HEK293 (cell line): Measurements from ENCODE around the gene PRKAB1.

ENCODE experiments used
- SETDB1 ChIP-seq: IDR thresholded peaks from one replicate; pipeline ENCODE4 v1.6.1; 2017; ENCODE audit warnings: mild to moderate bottlenecking, low read length, moderate library complexity, mixed read lengths; ENCODE audit not compliant: insufficient read length
- ZBTB20 ChIP-seq: fragments of 450-650 bp; formaldehyde crosslinking; IDR thresholded peaks from 2 replicates; pipeline ENCODE4 v1.5.1; 2016; ENCODE audit warnings: missing biosample characterization, missing genetic modification characterization
- ZNF121 ChIP-seq: fragments of 450-650 bp; formaldehyde crosslinking; IDR thresholded peaks from 2 replicates; pipeline ENCODE4 v1.5.1; 2016; ENCODE audit warnings: missing biosample characterization, missing genetic modification characterization
- ZNF157 ChIP-seq: fragments of 450-650 bp; formaldehyde crosslinking; IDR thresholded peaks from 2 replicates; pipeline ENCODE4 v1.5.1; 2016; ENCODE audit warnings: missing biosample characterization, missing genetic modification characterization
- ZNF302 ChIP-seq: fragments of 450-650 bp; formaldehyde crosslinking; IDR thresholded peaks from 2 replicates; pipeline ENCODE4 v1.5.1; 2016; ENCODE audit warnings: missing biosample characterization, missing genetic modification characterization, low read depth
- ZNF658 ChIP-seq: fragments of 450-650 bp; formaldehyde crosslinking; IDR thresholded peaks from 2 replicates; pipeline ENCODE4; 2016; ENCODE audit warnings: missing biosample characterization, missing genetic modification characterization
- ZNF777 ChIP-seq: fragments of 450-650 bp; formaldehyde crosslinking; IDR thresholded peaks from 2 replicates; pipeline ENCODE4 v1.5.1; 2017; ENCODE audit warnings: missing biosample characterization, missing genetic modification characterization, borderline replicate concordance
- ZNF792 ChIP-seq: fragments of 450-650 bp; formaldehyde crosslinking; IDR thresholded peaks from 2 replicates; pipeline ENCODE4 v1.5.1; 2016; ENCODE audit warnings: missing biosample characterization, missing genetic modification characterization
- TF ChIP-seq, protein P1 (sequence below): fragments of 450-650 bp; formaldehyde crosslinking; IDR thresholded peaks from 2 replicates; pipeline ENCODE4 v1.5.1; 2016; ENCODE audit warnings: missing biosample characterization, missing genetic modification characterization
- TF ChIP-seq, protein P2 (sequence below): fragments of 450-650 bp; formaldehyde crosslinking; IDR thresholded peaks from 2 replicates; pipeline ENCODE4 v1.5.1; 2016; ENCODE audit warnings: missing biosample characterization, missing genetic modification characterization

DNA sequence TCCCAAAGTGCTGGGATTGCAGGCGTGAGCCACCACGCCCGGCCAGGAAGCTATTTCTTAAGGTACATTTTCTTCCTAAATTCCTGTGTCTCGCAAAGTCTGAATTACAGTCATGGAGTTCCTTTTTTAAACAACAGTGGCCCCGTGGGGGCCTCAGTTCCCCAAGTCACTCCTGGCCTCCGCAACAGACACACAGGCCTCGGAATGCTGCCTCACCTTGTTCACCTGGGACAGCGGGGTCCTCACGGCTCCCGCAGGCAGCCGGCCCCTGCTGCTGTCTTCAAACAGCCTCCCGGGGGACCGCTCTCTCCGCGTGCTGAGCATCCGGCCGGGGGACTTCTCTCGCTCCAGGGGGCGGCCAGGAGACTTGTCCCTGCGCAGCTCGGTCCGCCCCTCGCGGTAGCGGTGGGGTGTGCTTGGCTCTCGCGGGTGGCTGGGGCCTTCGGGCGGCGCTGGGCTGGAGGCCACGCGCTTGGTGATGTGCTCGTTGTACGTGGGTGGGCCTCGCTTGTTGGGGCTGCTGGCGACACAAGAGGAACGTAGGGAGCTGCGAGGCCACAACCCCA is 22.1 kb downstream of the PRKAB1 start:
- no peak for TF ChIP-seq ZNF792 (tag by site-specific recombination)
- TF ChIP-seq, protein P1, sequence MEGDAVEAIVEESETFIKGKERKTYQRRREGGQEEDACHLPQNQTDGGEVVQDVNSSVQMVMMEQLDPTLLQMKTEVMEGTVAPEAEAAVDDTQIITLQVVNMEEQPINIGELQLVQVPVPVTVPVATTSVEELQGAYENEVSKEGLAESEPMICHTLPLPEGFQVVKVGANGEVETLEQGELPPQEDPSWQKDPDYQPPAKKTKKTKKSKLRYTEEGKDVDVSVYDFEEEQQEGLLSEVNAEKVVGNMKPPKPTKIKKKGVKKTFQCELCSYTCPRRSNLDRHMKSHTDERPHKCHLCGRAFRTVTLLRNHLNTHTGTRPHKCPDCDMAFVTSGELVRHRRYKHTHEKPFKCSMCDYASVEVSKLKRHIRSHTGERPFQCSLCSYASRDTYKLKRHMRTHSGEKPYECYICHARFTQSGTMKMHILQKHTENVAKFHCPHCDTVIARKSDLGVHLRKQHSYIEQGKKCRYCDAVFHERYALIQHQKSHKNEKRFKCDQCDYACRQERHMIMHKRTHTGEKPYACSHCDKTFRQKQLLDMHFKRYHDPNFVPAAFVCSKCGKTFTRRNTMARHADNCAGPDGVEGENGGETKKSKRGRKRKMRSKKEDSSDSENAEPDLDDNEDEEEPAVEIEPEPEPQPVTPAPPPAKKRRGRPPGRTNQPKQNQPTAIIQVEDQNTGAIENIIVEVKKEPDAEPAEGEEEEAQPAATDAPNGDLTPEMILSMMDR, result no peak
- TF ChIP-seq, protein P2, sequence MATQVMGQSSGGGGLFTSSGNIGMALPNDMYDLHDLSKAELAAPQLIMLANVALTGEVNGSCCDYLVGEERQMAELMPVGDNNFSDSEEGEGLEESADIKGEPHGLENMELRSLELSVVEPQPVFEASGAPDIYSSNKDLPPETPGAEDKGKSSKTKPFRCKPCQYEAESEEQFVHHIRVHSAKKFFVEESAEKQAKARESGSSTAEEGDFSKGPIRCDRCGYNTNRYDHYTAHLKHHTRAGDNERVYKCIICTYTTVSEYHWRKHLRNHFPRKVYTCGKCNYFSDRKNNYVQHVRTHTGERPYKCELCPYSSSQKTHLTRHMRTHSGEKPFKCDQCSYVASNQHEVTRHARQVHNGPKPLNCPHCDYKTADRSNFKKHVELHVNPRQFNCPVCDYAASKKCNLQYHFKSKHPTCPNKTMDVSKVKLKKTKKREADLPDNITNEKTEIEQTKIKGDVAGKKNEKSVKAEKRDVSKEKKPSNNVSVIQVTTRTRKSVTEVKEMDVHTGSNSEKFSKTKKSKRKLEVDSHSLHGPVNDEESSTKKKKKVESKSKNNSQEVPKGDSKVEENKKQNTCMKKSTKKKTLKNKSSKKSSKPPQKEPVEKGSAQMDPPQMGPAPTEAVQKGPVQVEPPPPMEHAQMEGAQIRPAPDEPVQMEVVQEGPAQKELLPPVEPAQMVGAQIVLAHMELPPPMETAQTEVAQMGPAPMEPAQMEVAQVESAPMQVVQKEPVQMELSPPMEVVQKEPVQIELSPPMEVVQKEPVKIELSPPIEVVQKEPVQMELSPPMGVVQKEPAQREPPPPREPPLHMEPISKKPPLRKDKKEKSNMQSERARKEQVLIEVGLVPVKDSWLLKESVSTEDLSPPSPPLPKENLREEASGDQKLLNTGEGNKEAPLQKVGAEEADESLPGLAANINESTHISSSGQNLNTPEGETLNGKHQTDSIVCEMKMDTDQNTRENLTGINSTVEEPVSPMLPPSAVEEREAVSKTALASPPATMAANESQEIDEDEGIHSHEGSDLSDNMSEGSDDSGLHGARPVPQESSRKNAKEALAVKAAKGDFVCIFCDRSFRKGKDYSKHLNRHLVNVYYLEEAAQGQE (tag by site-specific recombination), result no peak
- TF ChIP-seq ZNF777, result no peak
- no peak for TF ChIP-seq ZNF302 (tag by site-specific recombination)
- no peak for TF ChIP-seq SETDB1
- TF ChIP-seq ZNF157 (tag by site-specific recombination), result no peak
- TF ChIP-seq ZNF658 (tag by site-specific recombination), result no peak
- no peak for TF ChIP-seq ZBTB20 (tag by site-specific recombination)
- no peak for TF ChIP-seq ZNF121 (tag by site-specific recombination)
